ENCODE data around the gene TUBGCP3. TPM values are rescaled to one million over a fixed set of nuclear protein-coding genes. Genes with fewer than 3 reads are reported as not detected.
"Not testable (repeated sequence)": the region's sequence is repeated elsewhere in the genome, so short reads cannot be mapped to it uniquely, and the experiment has no call there.

TUBGCP3 gene
- total RNA-seq, 1 experiment from 2014 or later, result 15.9 TPM

- DNase-seq (ENCODE audit: extremely low read depth, low read depth), result no peak
Measured at GRCh38 chr13:112580912-112581311, 7.0 kb downstream of the TUBGCP3 start.

DNA sequence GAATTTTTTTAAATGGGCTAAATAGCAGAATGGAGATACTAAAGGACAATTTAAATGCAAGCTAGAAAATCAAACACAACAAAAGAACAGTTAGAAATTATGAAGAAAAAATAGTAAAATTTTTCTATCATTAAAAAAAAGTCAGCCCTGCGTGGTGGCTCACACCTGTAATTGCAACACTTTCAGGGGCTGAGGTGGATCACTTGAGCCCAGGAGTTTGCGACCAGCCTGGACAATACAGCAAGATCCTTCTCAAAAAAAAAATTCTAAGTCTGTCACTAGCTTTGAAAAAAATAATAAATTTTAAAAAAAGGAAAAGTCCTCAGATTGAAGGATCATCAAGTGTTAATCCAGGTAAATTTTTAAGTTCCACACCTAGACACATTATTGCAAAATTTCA lies 7.7 kb downstream of the TUBGCP3 start:
- no peak for DNase-seq (ENCODE audit: extremely low read depth, low read depth)

GRCh38 chr13:112579310-112579843 lies 8.6 kb downstream of the TUBGCP3 start:
- DNase-seq (ENCODE audit: extremely low read depth, low read depth), result no peak

- no peak for DNase-seq (ENCODE audit: extremely low read depth, low read depth)
Measured at GRCh38 chr13:112576768-112577167, 11.2 kb downstream of the TUBGCP3 start.

- DNase-seq (ENCODE audit: extremely low read depth, low read depth), result no peak
Measured at GRCh38 chr13:112576191-112576590, 11.8 kb downstream of the TUBGCP3 start.

GRCh38 chr13:112575675-112576074 lies 12.3 kb downstream of the TUBGCP3 start:
- no peak for DNase-seq (ENCODE audit: extremely low read depth, low read depth)

GRCh38 chr13:112574834-112575613 lies 12.9 kb downstream of the TUBGCP3 start:
- no peak for DNase-seq (ENCODE audit: extremely low read depth, low read depth)

GRCh38 chr13:112574416-112574815 lies 13.5 kb downstream of the TUBGCP3 start:
- DNase-seq (ENCODE audit: extremely low read depth, low read depth), result no peak

DNA sequence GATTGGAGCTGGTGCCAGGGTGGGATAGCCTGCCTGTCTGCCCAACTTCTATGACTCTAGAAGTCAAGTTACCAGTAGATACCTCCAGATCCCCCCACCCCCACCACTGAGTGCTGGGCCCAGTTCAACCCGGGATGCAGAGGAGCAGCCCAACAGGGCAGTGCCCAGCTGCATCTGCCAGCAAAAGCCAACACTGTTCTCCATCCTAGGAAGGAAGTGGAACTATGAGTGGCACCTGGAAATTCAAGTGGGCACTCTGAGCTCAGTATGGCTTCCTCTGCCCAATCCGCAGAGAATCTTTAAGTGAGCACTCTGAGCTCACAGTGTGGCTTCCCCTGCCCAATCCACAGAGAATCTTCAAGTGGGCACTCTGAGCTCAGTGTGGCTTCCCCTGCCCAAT lies 14.2 kb downstream of the TUBGCP3 start:
- no peak for DNase-seq (ENCODE audit: extremely low read depth, low read depth)

DNA sequence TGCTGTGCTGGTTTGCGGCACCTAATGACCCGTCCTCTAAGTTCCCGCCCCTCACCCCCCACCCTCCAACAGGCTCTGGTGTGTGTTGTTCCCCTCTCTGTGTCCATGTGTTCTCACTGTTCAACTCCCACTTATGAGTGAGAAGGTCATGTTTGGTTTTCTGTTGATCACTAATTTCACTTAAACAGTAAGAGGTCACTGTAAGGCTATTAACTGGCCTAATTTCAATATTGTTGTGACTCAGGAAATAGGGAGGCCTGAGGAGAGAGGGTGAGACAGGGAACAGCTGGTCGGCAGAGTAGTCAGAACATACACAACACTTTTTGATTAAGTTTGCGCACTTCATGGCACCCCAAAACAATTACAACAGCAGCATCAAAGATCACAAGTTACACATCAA lies 15.6 kb downstream of the TUBGCP3 start:
- DNase-seq (ENCODE audit: extremely low read depth, low read depth), result no peak

GRCh38 chr13:112569821-112570220 lies 18.1 kb downstream of the TUBGCP3 start:
- no peak for DNase-seq (ENCODE audit: extremely low read depth, low read depth)

DNA sequence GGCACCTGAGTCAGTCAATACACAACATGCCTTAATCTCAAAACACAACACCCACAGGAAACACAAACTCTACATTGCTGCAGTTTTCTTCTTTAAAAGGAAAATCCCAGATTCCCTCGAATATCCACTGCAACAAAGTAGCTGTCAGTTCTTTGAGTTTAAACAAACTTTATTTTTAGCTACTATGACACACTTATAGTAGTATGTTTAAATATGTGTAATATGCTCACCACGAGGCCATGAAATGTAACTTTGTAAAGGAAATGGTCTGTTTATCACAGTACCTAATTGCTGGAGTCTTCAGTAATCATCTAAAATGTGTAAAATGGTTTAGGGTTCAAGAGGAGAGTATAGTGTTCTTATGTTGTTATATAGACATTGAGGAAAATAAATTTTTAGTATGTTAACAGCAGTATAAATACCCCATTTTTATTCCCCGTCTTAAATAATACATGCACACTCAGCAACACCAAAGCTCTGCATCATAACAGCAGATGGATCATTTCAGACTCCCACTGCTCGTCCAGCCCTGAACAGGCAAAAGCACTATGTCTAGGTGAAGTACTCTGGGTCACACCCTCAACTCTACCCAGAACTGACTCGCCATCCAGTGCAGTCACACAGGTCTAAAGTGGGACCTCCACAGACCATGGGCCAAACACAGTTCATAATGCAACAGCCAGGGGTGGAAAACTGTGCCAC lies 20.6 kb downstream of the TUBGCP3 start:
- DNase-seq (ENCODE audit: extremely low read depth, low read depth), result no peak

GRCh38 chr13:112562786-112563383 lies 25.1 kb downstream of the TUBGCP3 start:
- no peak for DNase-seq (ENCODE audit: extremely low read depth, low read depth)

DNA sequence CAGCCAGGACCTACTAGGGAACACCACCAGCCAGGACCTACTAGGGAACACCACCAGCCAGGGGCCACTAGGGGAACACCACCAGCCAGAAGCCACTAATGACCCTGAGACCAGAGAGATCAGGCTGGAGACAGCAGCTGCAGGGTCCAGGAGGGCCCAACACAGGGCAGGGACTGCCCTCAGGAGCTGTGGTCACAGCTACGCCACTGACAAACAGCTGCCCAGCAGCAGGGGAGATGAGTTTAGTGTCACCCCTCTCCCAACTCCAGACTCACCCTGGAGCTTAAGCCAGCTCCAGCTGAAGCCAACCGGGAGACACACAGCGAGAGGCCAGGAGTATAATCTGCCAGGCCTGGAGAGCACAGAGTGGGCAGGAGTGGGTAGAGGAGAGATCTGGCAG lies 25.7 kb downstream of the TUBGCP3 start:
- no peak for DNase-seq (ENCODE audit: extremely low read depth, low read depth)

- no peak for DNase-seq (ENCODE audit: extremely low read depth, low read depth)
Measured at GRCh38 chr13:112561478-112561877, 26.5 kb downstream of the TUBGCP3 start.

DNA sequence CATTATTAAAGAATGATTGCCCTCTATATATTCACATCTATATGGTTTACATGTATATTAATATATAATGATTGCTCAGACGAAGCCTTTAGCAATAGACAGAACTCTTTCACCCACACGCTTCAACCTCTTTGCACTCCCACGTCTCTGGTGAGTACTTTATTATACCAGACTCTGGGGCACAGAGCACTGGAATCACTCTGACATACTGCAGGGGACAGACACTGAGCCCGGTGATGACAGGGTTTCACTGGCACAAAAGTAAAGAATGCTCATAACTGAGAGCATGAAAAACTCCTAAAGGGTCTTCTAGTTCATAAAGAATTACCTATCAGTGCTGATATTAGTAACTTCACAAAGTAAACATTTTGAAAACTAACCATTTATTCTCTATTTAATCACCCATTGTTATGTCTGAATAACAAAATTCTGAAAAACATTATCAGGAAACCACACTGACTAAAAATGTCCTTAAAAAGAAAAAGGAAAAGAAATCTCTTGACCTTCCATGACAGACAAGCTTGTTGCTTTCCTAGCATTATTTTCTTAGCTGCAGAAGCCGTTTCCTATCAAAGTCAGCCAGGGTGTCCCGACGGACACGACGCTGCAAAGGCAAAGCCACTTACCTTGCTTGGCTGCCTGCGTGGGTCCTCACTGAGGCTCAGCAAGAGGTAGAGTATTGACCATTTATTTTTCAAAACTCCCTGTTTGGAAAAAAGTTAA lies 29.1 kb downstream of the TUBGCP3 start:
- no peak for DNase-seq (ENCODE audit: extremely low read depth, low read depth)

GRCh38 chr13:112556600-112556999 lies 31.4 kb downstream of the TUBGCP3 start:
- DNase-seq (ENCODE audit: extremely low read depth, low read depth), result no peak

- no peak for DNase-seq (ENCODE audit: extremely low read depth, low read depth)
Measured at GRCh38 chr13:112554214-112554850, 33.6 kb downstream of the TUBGCP3 start.

GRCh38 chr13:112548975-112549374 lies 39.0 kb downstream of the TUBGCP3 start:
- not testable (repeated sequence) for DNase-seq (ENCODE audit: extremely low read depth, low read depth)

DNA sequence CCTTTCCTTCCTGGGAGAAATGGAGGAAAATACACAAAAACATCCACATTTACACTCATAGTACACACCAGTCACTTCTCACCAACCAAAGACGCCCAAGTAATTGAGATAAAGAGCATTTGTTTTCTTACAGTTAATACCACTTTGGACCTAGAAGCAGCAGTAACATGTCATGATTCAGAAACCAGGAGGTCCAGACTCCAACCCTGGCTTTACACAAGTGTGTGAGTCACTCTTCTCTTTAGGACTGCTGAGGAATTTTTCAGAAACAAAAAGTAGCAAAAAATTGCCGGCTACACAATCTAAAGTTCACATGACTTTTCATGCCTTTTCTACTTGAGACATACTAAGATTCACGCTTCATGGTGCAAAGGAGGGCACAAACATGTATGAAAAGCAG lies 42.1 kb downstream of the TUBGCP3 start:
- DNase-seq (ENCODE audit: extremely low read depth, low read depth), result no peak

All from NCI-H460 (cell line).